T follicular helper cell (primary cell): Measurements from ENCODE around the gene TTC39C.
A peak's percentile ranks its signal among the peaks of the same experiment; 100 is the strongest.

ENCODE experiments used
- DNase-seq: peaks from one replicate; pipeline ENCODE4 v3.0.0-alpha.2; 2020; ENCODE audit warnings: low read depth

TTC39C gene

DNA sequence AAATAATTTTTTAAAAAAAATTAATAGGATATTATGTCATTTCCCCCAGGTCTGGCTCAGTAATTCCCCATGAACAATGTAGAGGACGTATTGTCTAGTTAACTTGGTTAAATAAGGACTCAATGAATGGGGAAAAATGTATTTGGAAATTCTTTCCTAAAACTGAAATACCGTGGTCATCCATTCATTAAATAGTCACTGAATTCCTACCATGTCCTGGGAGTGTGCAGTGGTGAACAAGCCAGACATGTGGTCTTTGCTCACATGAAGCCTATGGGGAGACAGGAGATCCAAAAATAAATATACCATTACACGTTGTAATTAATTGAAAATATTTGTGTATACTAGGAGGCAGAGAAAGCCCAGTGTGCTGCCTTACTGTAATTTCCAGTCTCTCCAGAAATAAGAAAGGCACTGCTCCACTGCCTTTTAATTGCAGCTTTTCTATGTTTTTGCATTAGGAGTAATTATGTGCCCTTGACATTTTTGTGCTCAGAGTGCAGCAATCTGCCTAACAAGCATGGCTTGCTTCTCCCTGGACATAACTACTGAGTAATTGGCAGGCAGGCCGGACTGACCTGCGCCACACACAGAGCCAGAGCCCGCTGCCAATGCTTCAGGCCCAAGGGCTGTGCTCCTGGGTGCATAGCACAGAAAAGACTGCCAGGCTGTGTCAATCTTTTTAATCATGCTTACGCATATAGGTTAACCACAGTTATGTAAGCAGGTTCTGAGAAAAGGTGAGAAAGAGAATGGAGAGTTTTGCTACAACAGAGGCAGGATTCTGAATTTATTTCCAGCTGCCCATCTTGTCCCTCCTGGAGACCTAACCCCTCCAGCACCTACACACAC is 22.2 kb upstream of the TTC39C start:
- DNase-seq: peak; percentile 42

GRCh38 chr18:23992941-23993280 is 21.6 kb upstream of the TTC39C start:
- DNase-seq: no peak

DNA sequence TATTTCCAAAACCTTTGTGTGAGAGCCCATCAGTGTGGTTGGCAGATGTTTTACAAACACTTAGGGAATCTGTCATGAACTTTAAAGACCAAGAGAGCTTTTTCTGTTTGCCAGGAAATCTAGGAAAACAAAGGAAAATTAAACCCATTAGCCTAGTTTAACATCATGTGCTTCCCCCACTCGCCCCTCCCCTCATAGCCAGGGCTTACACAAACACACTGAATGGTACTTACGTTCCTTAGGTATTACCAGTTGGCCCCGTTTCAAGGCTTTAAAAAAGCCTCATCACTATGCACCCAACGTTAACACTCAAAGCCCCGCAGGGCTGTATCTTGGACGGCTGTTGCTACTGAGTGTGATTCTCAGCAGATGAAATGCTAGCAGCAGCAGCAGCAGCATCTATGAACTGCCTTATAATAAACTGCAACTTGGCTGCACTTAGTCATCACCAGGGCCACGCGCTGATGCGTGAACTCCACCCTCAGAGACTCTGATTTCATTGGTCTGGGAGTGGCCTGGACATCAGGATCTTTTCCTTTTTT is 20.1 kb upstream of the TTC39C start:
- peak; percentile 36 for DNase-seq

GRCh38 chr18:23995180-23995579 is 19.4 kb upstream of the TTC39C start:
- no peak for DNase-seq

GRCh38 chr18:23998018-23998417 is 16.5 kb upstream of the TTC39C start:
- DNase-seq: no peak

GRCh38 chr18:23998820-23999219 is 15.7 kb upstream of the TTC39C start:
- no peak for DNase-seq

DNA sequence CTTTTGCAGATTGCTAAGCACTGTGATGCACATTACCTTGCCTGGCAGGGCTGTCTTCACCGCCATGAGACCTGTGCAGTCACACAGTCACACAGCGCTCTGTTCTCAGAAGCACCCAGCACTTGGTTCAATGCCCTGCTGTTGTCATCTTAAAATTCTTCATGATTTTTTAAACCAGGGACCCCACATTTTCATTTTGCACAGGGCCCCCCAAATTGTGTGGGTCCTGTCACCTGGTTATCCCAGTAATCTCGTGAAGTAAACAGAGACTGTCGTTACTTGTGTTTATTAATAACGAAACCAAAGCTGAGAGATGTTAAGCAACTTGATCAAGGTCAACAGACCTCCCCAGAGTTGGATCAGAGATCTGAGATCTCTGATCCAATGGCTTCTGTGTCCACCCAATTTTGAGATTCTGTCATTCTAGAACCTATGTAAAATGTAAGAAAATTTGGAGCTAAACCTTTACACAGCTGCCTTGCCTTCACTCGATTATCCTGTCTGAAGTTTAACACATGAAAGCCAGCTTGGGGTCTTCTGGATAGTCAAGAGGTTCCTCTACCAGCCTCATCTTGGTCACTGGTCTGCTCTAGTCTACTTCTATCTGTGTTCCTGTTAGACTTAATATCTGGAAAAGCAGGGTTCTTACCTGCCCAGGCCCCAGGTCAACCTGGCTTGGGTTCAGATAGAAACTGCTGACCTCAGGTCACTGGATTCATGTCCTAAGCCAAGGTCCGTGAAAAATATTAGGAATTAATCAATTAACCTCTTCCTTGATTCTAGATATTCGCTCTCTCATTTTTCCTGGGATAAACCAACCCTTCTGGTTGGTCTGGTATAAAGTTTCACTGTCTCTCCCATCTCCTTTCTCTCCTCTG is 13.7 kb upstream of the TTC39C start:
- DNase-seq: no peak

DNA sequence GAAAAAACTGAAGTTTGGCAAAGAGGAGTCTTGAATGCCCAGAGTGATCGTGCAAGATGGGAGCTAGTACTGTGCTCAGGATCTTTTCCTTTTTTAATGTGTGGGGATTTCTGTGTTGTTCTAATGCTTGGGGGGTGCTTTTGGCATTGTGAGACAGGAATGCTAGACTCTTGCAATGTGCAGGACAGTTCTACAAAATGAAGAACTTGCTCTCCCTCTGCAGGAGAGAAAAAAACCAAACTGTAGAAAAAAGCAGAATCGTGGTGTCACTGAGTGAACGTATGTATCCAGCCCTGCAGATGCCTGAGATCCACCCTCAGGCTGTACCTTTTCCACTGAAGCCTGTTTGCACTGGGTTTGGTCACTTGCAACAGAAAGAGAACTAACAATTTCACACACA is 12.1 kb upstream of the TTC39C start:
- DNase-seq: no peak

DNA sequence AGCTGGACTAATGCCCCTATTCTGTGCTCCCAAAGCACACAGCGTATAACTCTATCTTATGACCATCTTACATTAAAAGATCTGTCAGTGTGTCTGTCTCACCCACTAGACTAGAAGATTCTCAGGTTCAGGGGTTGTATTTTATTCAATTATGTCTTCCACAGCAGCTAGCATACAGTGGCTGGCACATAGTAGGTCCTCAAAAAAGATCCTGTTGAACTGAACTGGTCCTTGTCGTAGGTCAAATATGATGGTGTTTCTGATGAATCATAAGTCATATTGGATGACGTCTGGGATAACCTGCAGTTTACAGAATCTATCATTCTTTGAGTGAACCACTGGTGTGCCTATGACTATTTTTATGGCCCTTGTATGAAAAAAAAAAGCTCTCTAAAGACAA is 11.3 kb upstream of the TTC39C start:
- DNase-seq: no peak

DNA sequence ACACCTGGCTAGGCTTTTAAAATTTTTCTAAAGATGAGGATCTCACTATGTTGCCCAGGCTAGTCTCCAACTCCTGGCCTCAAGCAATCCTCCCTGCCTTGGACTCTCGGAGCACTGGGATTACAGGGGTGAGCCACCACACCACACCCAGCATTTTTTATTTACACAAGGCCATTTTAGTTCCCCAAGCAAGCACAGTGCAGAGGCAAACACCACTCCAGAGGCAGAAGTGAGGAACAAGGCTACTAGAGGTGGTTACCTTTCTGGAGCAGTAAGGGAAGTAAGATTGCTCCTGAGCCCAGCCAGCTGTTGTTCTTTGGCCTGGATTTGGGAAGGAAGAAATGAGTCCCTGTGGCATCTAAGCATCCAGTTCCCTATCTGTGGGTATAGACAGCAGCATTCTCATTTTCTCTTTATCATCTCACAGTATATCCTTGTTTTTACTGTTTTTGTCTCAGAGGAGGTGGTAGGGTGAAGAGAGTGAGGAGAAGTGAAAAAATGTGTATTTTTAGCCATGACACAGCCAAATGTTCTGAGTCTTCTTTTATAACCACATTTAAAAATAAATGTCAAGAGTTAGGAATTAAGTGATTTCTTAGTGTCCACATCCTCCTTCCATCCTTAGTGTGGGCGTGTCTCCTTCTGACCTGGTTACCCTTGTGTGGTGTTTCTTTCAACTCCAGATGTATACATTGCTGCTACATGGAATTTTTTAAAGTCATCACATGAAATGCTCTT is 10.5 kb upstream of the TTC39C start:
- no peak for DNase-seq

DNA sequence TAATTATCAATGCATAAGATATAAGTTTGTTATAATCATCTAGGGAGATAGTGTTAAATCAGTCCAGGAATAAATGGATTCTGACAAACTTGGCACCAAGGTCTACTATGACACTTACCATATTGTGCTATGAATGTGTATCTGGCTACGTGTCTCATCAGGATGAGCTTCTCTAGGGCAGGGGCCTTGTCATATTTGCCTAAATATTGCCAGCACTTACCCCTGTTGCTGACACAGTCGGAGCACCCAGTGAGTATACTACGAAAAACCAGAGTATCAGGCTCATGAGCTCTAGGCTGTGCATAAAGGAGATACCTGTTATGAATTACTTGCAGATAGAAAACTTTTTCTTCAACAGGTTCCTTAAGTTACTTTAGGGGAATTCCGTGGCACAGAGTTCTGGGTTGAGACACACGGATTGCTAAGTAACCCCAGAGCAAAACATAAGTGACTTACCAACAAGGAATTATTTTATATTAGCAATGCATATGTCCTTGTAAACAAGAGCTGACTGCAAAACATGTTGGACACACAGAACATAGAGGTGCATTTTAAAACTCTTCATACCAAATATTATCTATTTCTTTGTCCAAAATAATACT is 7.7 kb upstream of the TTC39C start:
- DNase-seq: no peak

GRCh38 chr18:24009246-24009645 is 5.3 kb upstream of the TTC39C start:
- DNase-seq: no peak

- no peak for DNase-seq
Measured at GRCh38 chr18:24009651-24010333, 4.8 kb upstream of the TTC39C start.

DNA sequence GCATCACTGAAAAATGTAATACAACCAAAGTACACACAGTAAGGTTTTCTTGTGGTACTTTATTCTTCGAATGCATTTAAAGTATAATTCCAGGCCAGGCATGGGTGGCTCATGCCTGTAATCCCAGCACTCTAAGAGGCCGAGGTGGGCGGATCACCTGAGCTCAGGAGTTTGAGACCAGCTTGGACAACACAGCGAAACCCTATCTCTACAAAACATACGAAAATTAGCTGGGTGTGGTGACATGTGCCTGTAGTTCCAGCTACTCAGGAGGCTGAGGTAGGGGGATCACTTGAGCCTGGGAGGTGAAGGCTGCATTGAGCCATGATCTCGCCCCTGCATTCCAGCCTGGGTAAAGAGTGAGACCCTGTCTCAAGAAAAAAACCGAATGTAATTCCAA is 3.9 kb upstream of the TTC39C start:
- DNase-seq: no peak

GRCh38 chr18:24011123-24011917 is 3.2 kb upstream of the TTC39C start:
- no peak for DNase-seq

- DNase-seq: no peak
Measured at GRCh38 chr18:24013051-24013450, 1.5 kb upstream of the TTC39C start.

GRCh38 chr18:24014986-24015638 is 558 bp downstream of the TTC39C start:
- DNase-seq: no peak

- DNase-seq: no peak
Measured at GRCh38 chr18:24015639-24016631, 1.4 kb downstream of the TTC39C start.

- no peak for DNase-seq
Measured at GRCh38 chr18:24016643-24017042, 2.1 kb downstream of the TTC39C start.
